HEK293 (cell line): ENCODE results near the gene SLC39A1.

ENCODE experiments used
- BCL11A ChIP-seq: fragments of 450-650 bp; formaldehyde crosslinking; IDR thresholded peaks from 2 replicates; pipeline ENCODE4 v1.5.1; 2016; ENCODE audit warnings: low read depth, missing biosample characterization, missing genetic modification characterization
- PRDM1 ChIP-seq: fragments of 450-650 bp; formaldehyde crosslinking; IDR thresholded peaks from 2 replicates; pipeline ENCODE4; 2016; ENCODE audit warnings: missing biosample characterization, missing genetic modification characterization
- YY1 ChIP-seq: fragments of 450-650 bp; formaldehyde crosslinking; IDR thresholded peaks from 2 replicates; pipeline ENCODE4 v1.5.1; 2018; ENCODE audit warnings: missing biosample characterization, missing genetic modification characterization
- ZBTB49 ChIP-seq: fragments of 450-650 bp; formaldehyde crosslinking; IDR thresholded peaks from 2 replicates; pipeline ENCODE4 v1.5.1; 2016; ENCODE audit warnings: missing biosample characterization, missing genetic modification characterization, low read depth
- ZNF214 ChIP-seq: fragments of 450-650 bp; formaldehyde crosslinking; IDR thresholded peaks from 2 replicates; pipeline ENCODE4 v1.5.1; 2017; ENCODE audit warnings: missing biosample characterization, mild to moderate bottlenecking, missing genetic modification characterization, borderline replicate concordance
- ZNF354C ChIP-seq: fragments of 450-650 bp; formaldehyde crosslinking; IDR thresholded peaks from 2 replicates; pipeline ENCODE4 v1.5.1; 2016; ENCODE audit warnings: missing biosample characterization, missing genetic modification characterization, low read depth, borderline replicate concordance
- ZNF510 ChIP-seq: fragments of 450-650 bp; formaldehyde crosslinking; IDR thresholded peaks from 2 replicates; pipeline ENCODE4 v1.5.1; 2018; ENCODE audit warnings: mild to moderate bottlenecking, missing genetic modification characterization, missing biosample characterization; ENCODE audit not compliant: insufficient replicate concordance
- ZNF561 ChIP-seq: fragments of 450-650 bp; IDR thresholded peaks from 2 replicates; pipeline ENCODE4 v1.5.1; 2018; ENCODE audit warnings: missing biosample characterization, missing genetic modification characterization, borderline replicate concordance
- TF ChIP-seq, protein P1 (sequence below): fragments of 450-650 bp; formaldehyde crosslinking; IDR thresholded peaks from 2 replicates; pipeline ENCODE4 v1.5.1; 2016; ENCODE audit warnings: missing biosample characterization, missing genetic modification characterization
- TF ChIP-seq, protein P2 (sequence below): fragments of 450-650 bp; formaldehyde crosslinking; IDR thresholded peaks from 2 replicates; pipeline ENCODE4 v1.5.1; 2016; ENCODE audit warnings: missing biosample characterization, missing genetic modification characterization

DNA sequence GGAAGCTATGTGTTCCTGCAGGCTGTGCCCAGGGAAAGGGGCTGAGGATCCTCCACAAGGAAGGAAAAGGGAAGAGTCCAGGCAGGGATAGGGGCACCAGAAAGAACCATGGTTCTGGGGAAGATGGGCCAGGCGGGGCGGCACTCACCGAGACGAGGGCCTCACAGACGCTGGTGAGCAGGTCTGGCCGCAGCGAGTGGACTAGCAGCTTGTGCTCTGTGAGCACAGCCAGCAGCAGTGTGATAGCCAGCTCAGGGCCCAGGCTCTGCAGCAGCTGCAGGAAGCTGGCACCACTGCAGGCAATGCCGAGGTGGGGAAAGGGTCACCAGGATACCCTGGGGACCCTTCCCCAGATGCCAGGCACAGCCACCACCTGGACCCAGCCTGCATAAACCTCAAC lies 22.6 kb downstream of the SLC39A1 start:
- TF ChIP-seq, protein P1, sequence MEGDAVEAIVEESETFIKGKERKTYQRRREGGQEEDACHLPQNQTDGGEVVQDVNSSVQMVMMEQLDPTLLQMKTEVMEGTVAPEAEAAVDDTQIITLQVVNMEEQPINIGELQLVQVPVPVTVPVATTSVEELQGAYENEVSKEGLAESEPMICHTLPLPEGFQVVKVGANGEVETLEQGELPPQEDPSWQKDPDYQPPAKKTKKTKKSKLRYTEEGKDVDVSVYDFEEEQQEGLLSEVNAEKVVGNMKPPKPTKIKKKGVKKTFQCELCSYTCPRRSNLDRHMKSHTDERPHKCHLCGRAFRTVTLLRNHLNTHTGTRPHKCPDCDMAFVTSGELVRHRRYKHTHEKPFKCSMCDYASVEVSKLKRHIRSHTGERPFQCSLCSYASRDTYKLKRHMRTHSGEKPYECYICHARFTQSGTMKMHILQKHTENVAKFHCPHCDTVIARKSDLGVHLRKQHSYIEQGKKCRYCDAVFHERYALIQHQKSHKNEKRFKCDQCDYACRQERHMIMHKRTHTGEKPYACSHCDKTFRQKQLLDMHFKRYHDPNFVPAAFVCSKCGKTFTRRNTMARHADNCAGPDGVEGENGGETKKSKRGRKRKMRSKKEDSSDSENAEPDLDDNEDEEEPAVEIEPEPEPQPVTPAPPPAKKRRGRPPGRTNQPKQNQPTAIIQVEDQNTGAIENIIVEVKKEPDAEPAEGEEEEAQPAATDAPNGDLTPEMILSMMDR = no peak
- TF ChIP-seq ZNF354C (no peak), YY1 (no peak), ZNF214 (tag by site-specific recombination) (no peak), PRDM1 (tag by site-specific recombination) (no peak), ZNF510 (tag by site-specific recombination) (no peak), BCL11A (tag by site-specific recombination) (no peak), ZNF561 (tag by site-specific recombination) (no peak), ZBTB49 (tag by site-specific recombination) (no peak)
- TF ChIP-seq, protein P2, sequence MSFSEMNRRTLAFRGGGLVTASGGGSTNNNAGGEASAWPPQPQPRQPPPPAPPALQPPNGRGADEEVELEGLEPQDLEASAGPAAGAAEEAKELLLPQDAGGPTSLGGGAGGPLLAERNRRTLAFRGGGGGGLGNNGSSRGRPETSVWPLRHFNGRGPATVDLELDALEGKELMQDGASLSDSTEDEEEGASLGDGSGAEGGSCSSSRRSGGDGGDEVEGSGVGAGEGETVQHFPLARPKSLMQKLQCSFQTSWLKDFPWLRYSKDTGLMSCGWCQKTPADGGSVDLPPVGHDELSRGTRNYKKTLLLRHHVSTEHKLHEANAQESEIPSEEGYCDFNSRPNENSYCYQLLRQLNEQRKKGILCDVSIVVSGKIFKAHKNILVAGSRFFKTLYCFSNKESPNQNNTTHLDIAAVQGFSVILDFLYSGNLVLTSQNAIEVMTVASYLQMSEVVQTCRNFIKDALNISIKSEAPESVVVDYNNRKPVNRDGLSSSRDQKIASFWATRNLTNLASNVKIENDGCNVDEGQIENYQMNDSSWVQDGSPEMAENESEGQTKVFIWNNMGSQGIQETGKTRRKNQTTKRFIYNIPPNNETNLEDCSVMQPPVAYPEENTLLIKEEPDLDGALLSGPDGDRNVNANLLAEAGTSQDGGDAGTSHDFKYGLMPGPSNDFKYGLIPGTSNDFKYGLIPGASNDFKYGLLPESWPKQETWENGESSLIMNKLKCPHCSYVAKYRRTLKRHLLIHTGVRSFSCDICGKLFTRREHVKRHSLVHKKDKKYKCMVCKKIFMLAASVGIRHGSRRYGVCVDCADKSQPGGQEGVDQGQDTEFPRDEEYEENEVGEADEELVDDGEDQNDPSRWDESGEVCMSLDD (tag by site-specific recombination) = no peak
